ENCODE measurements around the gene KRT74. TPM values are rescaled to one million over a fixed set of nuclear protein-coding genes. Genes with fewer than 3 reads are reported as not detected.

Gene KRT74
- total RNA-seq, 1 experiment from 2014 or later: not detected

- Mint-ChIP-seq H3K4me3 (ENCODE audit: low read depth, unreplicated experiment) (no peak overlapping the region), H3K4me1 (ENCODE audit: low read depth, unreplicated experiment) (no peaks in the 10 kb centered on the region), H3K27me3 (ENCODE audit: unreplicated experiment) (no peaks in the 10 kb centered on the region), H3K9me3 (ENCODE audit: low read depth, unreplicated experiment) (no peaks in the 10 kb centered on the region), H3K36me3 (ENCODE audit: insufficient read depth, unreplicated experiment) (no peaks in the 10 kb centered on the region), H3K27ac (ENCODE audit: unreplicated experiment) (no peak overlapping the region)
- intact Hi-C loops (cut with micrococcal nuclease; ENCODE audit: unreplicated experiment): no loop called here
- no peak for DNase-seq
- CTCF ChIA-PET: no interaction called here
- BruUV-seq (replicated peaks): no TSS peak
- TF ChIP-seq CTCF (IDR thresholded peaks at IDR 0.05; ENCODE audit: unreplicated experiment): no peak
Observed at GRCh38 chr12:52532636-52533035, 41.0 kb downstream of the KRT74 start.

GRCh38 chr12:52531566-52532300, 41.9 kb downstream of the KRT74 start:
- no peaks in the 10 kb centered on the region for H3K36me3 Mint-ChIP-seq (ENCODE audit: insufficient read depth, unreplicated experiment)
- H3K4me1 Mint-ChIP-seq (ENCODE audit: low read depth, unreplicated experiment): no peaks in the 10 kb centered on the region
- no peak overlapping the region for H3K4me3 Mint-ChIP-seq (ENCODE audit: low read depth, unreplicated experiment)
- no peaks in the 10 kb centered on the region for H3K27me3 Mint-ChIP-seq (ENCODE audit: unreplicated experiment)
- CTCF ChIA-PET: no interaction called here
- no peaks in the 10 kb centered on the region for H3K9me3 Mint-ChIP-seq (ENCODE audit: low read depth, unreplicated experiment)
- H3K27ac Mint-ChIP-seq (ENCODE audit: unreplicated experiment): no peak overlapping the region
- intact Hi-C loops (cut with micrococcal nuclease; ENCODE audit: unreplicated experiment): no loop called here
- DNase-seq: no peak
- no TSS peak for BruUV-seq (replicated peaks)
- no peak for TF ChIP-seq CTCF (IDR thresholded peaks at IDR 0.05; ENCODE audit: unreplicated experiment)

- intact Hi-C loops (cut with micrococcal nuclease; ENCODE audit: unreplicated experiment): no loop called here
- H3K4me3 Mint-ChIP-seq (ENCODE audit: low read depth, unreplicated experiment): no peak overlapping the region
- DNase-seq: no peak
- BruUV-seq (replicated peaks): no TSS peak
- CTCF ChIA-PET: no interaction called here
- H3K4me1 Mint-ChIP-seq (ENCODE audit: low read depth, unreplicated experiment): no peaks in the 10 kb centered on the region
- H3K36me3 Mint-ChIP-seq (ENCODE audit: insufficient read depth, unreplicated experiment): no peaks in the 10 kb centered on the region
- no peak for TF ChIP-seq CTCF (IDR thresholded peaks at IDR 0.05; ENCODE audit: unreplicated experiment)
- H3K27me3 Mint-ChIP-seq (ENCODE audit: unreplicated experiment): no peaks in the 10 kb centered on the region
- no peaks in the 10 kb centered on the region for H3K9me3 Mint-ChIP-seq (ENCODE audit: low read depth, unreplicated experiment)
- no peak overlapping the region for H3K27ac Mint-ChIP-seq (ENCODE audit: unreplicated experiment)
Observed at GRCh38 chr12:52530905-52531304, 42.7 kb downstream of the KRT74 start.

GRCh38 chr12:52530366-52530765, 43.3 kb downstream of the KRT74 start:
- intact Hi-C loops (cut with micrococcal nuclease; ENCODE audit: unreplicated experiment): no loop called here
- no peaks in the 10 kb centered on the region for H3K27me3 Mint-ChIP-seq (ENCODE audit: unreplicated experiment)
- no peaks in the 10 kb centered on the region for H3K4me1 Mint-ChIP-seq (ENCODE audit: low read depth, unreplicated experiment)
- no peaks in the 10 kb centered on the region for H3K9me3 Mint-ChIP-seq (ENCODE audit: low read depth, unreplicated experiment)
- CTCF ChIA-PET: no interaction called here
- H3K27ac Mint-ChIP-seq (ENCODE audit: unreplicated experiment): no peak overlapping the region
- no peak for TF ChIP-seq CTCF (IDR thresholded peaks at IDR 0.05; ENCODE audit: unreplicated experiment)
- no peaks in the 10 kb centered on the region for H3K36me3 Mint-ChIP-seq (ENCODE audit: insufficient read depth, unreplicated experiment)
- H3K4me3 Mint-ChIP-seq (ENCODE audit: low read depth, unreplicated experiment): no peak overlapping the region
- DNase-seq: no peak
- no TSS peak for BruUV-seq (replicated peaks)

Measured in Calu3 (cell line).